CD4-positive, CD25-positive, alpha-beta regulatory T cell (primary cell): ENCODE measurements around the gene HCFC2. TPM values are rescaled to one million over a fixed set of nuclear protein-coding genes. Genes with fewer than 3 reads are reported as not detected.
A peak's percentile ranks its signal among the peaks of the same experiment; 100 is the strongest.

Experiments used
- ATAC-seq, 2 donors: fragments of 150-1000 bp; cut with Tn5 transposase; one replicate each; pipeline ENCODE4 v1.10.0; 2021; ENCODE audit warnings: low read depth in 2 of 2, moderate number of reproducible peaks in 2 of 2, moderate library complexity in 1 of 2
- DNase-seq, 3 donors: peaks; one replicate each; pipeline versions ENCODE4 v3.0.0 to v3.0.0-alpha.2; 2012 to 2022; ENCODE audit warnings: mixed read lengths in 1 of 3
- H3K27ac ChIP-seq: one replicate; pipeline ENCODE4 v1.7.0; 2013; ENCODE audit warnings: mild to moderate bottlenecking, low read length; ENCODE audit not compliant: insufficient read depth, poor library complexity, severe bottlenecking
- H3K27me3 ChIP-seq: one replicate; pipeline ENCODE4 v1.7.0; 2013; ENCODE audit warnings: low read length; ENCODE audit not compliant: control insufficient read depth, insufficient read depth
- H3K36me3 ChIP-seq: one replicate; pipeline ENCODE4 v1.7.0; 2013; ENCODE audit warnings: mild to moderate bottlenecking, low read length, moderate library complexity; ENCODE audit not compliant: control insufficient read depth, insufficient read depth
- H3K4me1 ChIP-seq: 2 replicates; pipeline ENCODE4 v1.7.0; 2013; ENCODE audit warnings: mild to moderate bottlenecking, low read length; ENCODE audit not compliant: insufficient read depth, control insufficient read depth, poor library complexity, severe bottlenecking
- H3K4me3 ChIP-seq: one replicate; pipeline ENCODE4 v1.7.0; 2013; ENCODE audit warnings: low read depth, mild to moderate bottlenecking, low read length, moderate library complexity
- H3K9me3 ChIP-seq, 2 experiments: 1 replicate in 1 of 2; 2 replicates in 1 of 2; pipeline ENCODE4 v1.7.0; 2013; ENCODE audit warnings: low read length in 2 of 2, mild to moderate bottlenecking in 1 of 2, moderate library complexity in 1 of 2; ENCODE audit not compliant: control insufficient read depth in 2 of 2
- H3K27ac Mint-ChIP-seq, 3 donors: one replicate each; pipeline ENCODE4 v1.8.0; 2020 to 2022; ENCODE audit warnings: mild to moderate bottlenecking in 3 of 3, mixed read lengths in 3 of 3, moderate library complexity in 2 of 3
- H3K27me3 Mint-ChIP-seq: one replicate; pipeline ENCODE4 v1.8.0; 2022; ENCODE audit warnings: mild to moderate bottlenecking, mixed read lengths
- H3K36me3 Mint-ChIP-seq: one replicate; pipeline ENCODE4 v1.8.0; 2020; ENCODE audit warnings: mixed read lengths
- H3K4me1 Mint-ChIP-seq, 4 donors: one replicate each; pipeline ENCODE4 v1.8.0; 2020 to 2022; ENCODE audit warnings: mixed read lengths in 4 of 4, mild to moderate bottlenecking in 1 of 4
- H3K4me3 Mint-ChIP-seq, 4 donors: one replicate each; pipeline ENCODE4 v1.8.0; 2020 to 2022; ENCODE audit warnings: mild to moderate bottlenecking in 4 of 4, mixed read lengths in 4 of 4, moderate library complexity in 3 of 4
- H3K9me3 Mint-ChIP-seq, 7 donors: one replicate each; pipeline ENCODE4 v1.8.0; 2020 to 2022; ENCODE audit warnings: mixed read lengths in 7 of 7, mild to moderate bottlenecking in 3 of 7, moderate library complexity in 2 of 7
- polyA plus RNA-seq, 4 donors: library from polyadenylated mRNA; unstranded; fragments of 300-500 nt; fragmentation: Illumina TruSeq; gene quantifications; one replicate each; pipeline ENCODE4 v1.2.3, GENCODE V29; 2021
- total RNA-seq: library from RNA; stranded (reverse); gene quantifications from one replicate; pipeline ENCODE4 v1.2.3, GENCODE V29; 2022

HCFC2 gene
- total and polyA plus RNA-seq, 5 donors from 2014 or later = 5.1 to 14.9 (median 8.0) TPM

- H3K4me1 Mint-ChIP-seq = peaks cover 15 to 21% (median 19%) of the 10 kb centered on the region in 4 donors
- Histone ChIP-seq H3K27ac (no peak overlapping the region), H3K9me3 (no peaks in the 10 kb centered on the region), H3K36me3 (peaks cover 72% of the 10 kb centered on the region), H3K4me3 (no peak overlapping the region), H3K27me3 (no peaks in the 10 kb centered on the region), H3K4me1 (peaks cover under 1% of the 10 kb centered on the region)
- no peaks in the 10 kb centered on the region for H3K27me3 Mint-ChIP-seq
- DNase-seq (no peak), ATAC-seq (no peak)
- no peak overlapping the region for H3K4me3 Mint-ChIP-seq
- H3K27ac Mint-ChIP-seq = peak overlapping the region in 2 of 3 donors; percentile 45 to 62
- no peaks in the 10 kb centered on the region for H3K9me3 Mint-ChIP-seq
- peaks cover 41% of the 10 kb centered on the region for H3K36me3 Mint-ChIP-seq
Observed at GRCh38 chr12:104126548-104126947, 62.2 kb downstream of the HCFC2 start.

- no peak overlapping the region for H3K4me3 Mint-ChIP-seq
- no peak overlapping the region for H3K27ac Mint-ChIP-seq
- DNase-seq (no peak), ATAC-seq (no peak)
- H3K27me3 Mint-ChIP-seq = no peaks in the 10 kb centered on the region
- peaks cover 34% of the 10 kb centered on the region for H3K36me3 Mint-ChIP-seq
- no peaks in the 10 kb centered on the region for H3K9me3 ChIP-seq
- H3K4me3 ChIP-seq = no peak overlapping the region
- H3K27me3 ChIP-seq = no peaks in the 10 kb centered on the region
- peaks cover 4% of the 10 kb centered on the region for H3K4me1 ChIP-seq
- H3K9me3 Mint-ChIP-seq = no peaks in the 10 kb centered on the region
- no peak overlapping the region for H3K27ac ChIP-seq
- H3K36me3 ChIP-seq = peaks cover 64% of the 10 kb centered on the region
- peaks cover 22 to 34% (median 23%) of the 10 kb centered on the region in 4 donors for H3K4me1 Mint-ChIP-seq
Observed at GRCh38 chr12:104130760-104131159, 66.4 kb downstream of the HCFC2 start.

- no peak for ATAC-seq
- H3K27ac Mint-ChIP-seq = no peak overlapping the region
- Histone ChIP-seq H3K27ac (no peak overlapping the region), H3K36me3 (peaks cover 55% of the 10 kb centered on the region), H3K4me1 (peaks cover 12% of the 10 kb centered on the region), H3K27me3 (no peaks in the 10 kb centered on the region), H3K4me3 (no peak overlapping the region), H3K9me3 (no peaks in the 10 kb centered on the region)
- no peaks in the 10 kb centered on the region for H3K27me3 Mint-ChIP-seq
- no peak overlapping the region for H3K4me3 Mint-ChIP-seq
- no peak for DNase-seq
- peaks cover 26% of the 10 kb centered on the region for H3K36me3 Mint-ChIP-seq
- peaks cover 22 to 42% (median 26%) of the 10 kb centered on the region in 4 donors for H3K4me1 Mint-ChIP-seq
- no peaks in the 10 kb centered on the region for H3K9me3 Mint-ChIP-seq
Observed at GRCh38 chr12:104131609-104132008, 67.3 kb downstream of the HCFC2 start.

- DNase-seq = no peak
- peak overlapping the region in 2 of 4 donors; percentile 10 to 39 for H3K4me3 Mint-ChIP-seq
- no peak for ATAC-seq
- H3K27ac ChIP-seq = no peak overlapping the region
- peaks cover 18% of the 10 kb centered on the region for H3K4me1 ChIP-seq
- H3K27me3 Mint-ChIP-seq = no peaks in the 10 kb centered on the region
- no peaks in the 10 kb centered on the region for H3K9me3 Mint-ChIP-seq
- H3K36me3 ChIP-seq = peaks cover 48% of the 10 kb centered on the region
- peaks cover 23 to 49% (median 31%) of the 10 kb centered on the region in 4 donors for H3K4me1 Mint-ChIP-seq
- peaks cover 26% of the 10 kb centered on the region for H3K36me3 Mint-ChIP-seq
- H3K9me3 ChIP-seq = no peaks in the 10 kb centered on the region
- H3K4me3 ChIP-seq = no peak overlapping the region
- H3K27me3 ChIP-seq = no peaks in the 10 kb centered on the region
- peak overlapping the region; percentile 50 to 77 (median 52) for H3K27ac Mint-ChIP-seq
Observed at GRCh38 chr12:104132351-104132956, 68.1 kb downstream of the HCFC2 start.

GRCh38 chr12:104133321-104133720, 69.0 kb downstream of the HCFC2 start:
- no peaks in the 10 kb centered on the region for H3K9me3 ChIP-seq
- Mint-ChIP-seq H3K4me3 (no peak overlapping the region), H3K27ac (no peak overlapping the region), H3K4me1 (peaks cover 19 to 49% (median 31%) of the 10 kb centered on the region in 4 donors), H3K9me3 (no peaks in the 10 kb centered on the region), H3K36me3 (peaks cover 20% of the 10 kb centered on the region), H3K27me3 (no peaks in the 10 kb centered on the region)
- no peak for DNase-seq
- no peak overlapping the region for H3K27ac ChIP-seq
- no peaks in the 10 kb centered on the region for H3K27me3 ChIP-seq
- peaks cover 40% of the 10 kb centered on the region for H3K36me3 ChIP-seq
- no peak for ATAC-seq
- no peak overlapping the region for H3K4me3 ChIP-seq
- H3K4me1 ChIP-seq = peaks cover 20% of the 10 kb centered on the region

GRCh38 chr12:104133866-104134265, 69.5 kb downstream of the HCFC2 start:
- Mint-ChIP-seq H3K27ac (no peak overlapping the region), H3K4me3 (no peak overlapping the region), H3K36me3 (peaks cover 17% of the 10 kb centered on the region), H3K27me3 (no peaks in the 10 kb centered on the region), H3K9me3 (no peaks in the 10 kb centered on the region), H3K4me1 (peaks cover 19 to 49% (median 31%) of the 10 kb centered on the region in 4 donors)
- no peak overlapping the region for H3K27ac ChIP-seq
- H3K4me1 ChIP-seq = peaks cover 24% of the 10 kb centered on the region
- H3K27me3 ChIP-seq = no peaks in the 10 kb centered on the region
- DNase-seq (no peak), ATAC-seq (no peak)
- no peaks in the 10 kb centered on the region for H3K9me3 ChIP-seq
- H3K4me3 ChIP-seq = no peak overlapping the region
- peaks cover 38% of the 10 kb centered on the region for H3K36me3 ChIP-seq

- Histone ChIP-seq H3K4me3 (no peak overlapping the region), H3K27me3 (no peaks in the 10 kb centered on the region), H3K9me3 (no peaks in the 10 kb centered on the region), H3K27ac (no peak overlapping the region), H3K36me3 (peaks cover 29% of the 10 kb centered on the region), H3K4me1 (peaks cover 24% of the 10 kb centered on the region)
- no peaks in the 10 kb centered on the region for H3K27me3 Mint-ChIP-seq
- H3K27ac Mint-ChIP-seq = no peak overlapping the region
- no peaks in the 10 kb centered on the region for H3K9me3 Mint-ChIP-seq
- no peak overlapping the region for H3K4me3 Mint-ChIP-seq
- peaks cover 18 to 43% (median 25%) of the 10 kb centered on the region in 4 donors for H3K4me1 Mint-ChIP-seq
- peaks cover 11% of the 10 kb centered on the region for H3K36me3 Mint-ChIP-seq
- DNase-seq = no peak
- ATAC-seq = no peak
Observed at GRCh38 chr12:104134882-104135281, 70.6 kb downstream of the HCFC2 start.

GRCh38 chr12:104136577-104136976, 72.2 kb downstream of the HCFC2 start:
- peaks cover 8% of the 10 kb centered on the region for H3K27me3 Mint-ChIP-seq
- peaks cover 27% of the 10 kb centered on the region for H3K36me3 ChIP-seq
- H3K27ac Mint-ChIP-seq = peak overlapping the region; percentile 91 to 95 (median 91)
- H3K9me3 ChIP-seq = no peaks in the 10 kb centered on the region
- H3K9me3 Mint-ChIP-seq = no peaks in the 10 kb centered on the region
- ATAC-seq (no peak), DNase-seq (peak in 1 of 3 donors; percentile 5)
- no peak overlapping the region for H3K27ac ChIP-seq
- peak overlapping the region in 3 of 4 donors; percentile 92 to 95 (median 93) for H3K4me3 Mint-ChIP-seq
- H3K36me3 Mint-ChIP-seq = peaks cover 7% of the 10 kb centered on the region
- H3K4me3 ChIP-seq = peak overlapping the region; percentile 90
- H3K27me3 ChIP-seq = no peaks in the 10 kb centered on the region
- H3K4me1 ChIP-seq = peaks cover 23% of the 10 kb centered on the region
- H3K4me1 Mint-ChIP-seq = peaks cover 12 to 32% (median 17%) of the 10 kb centered on the region in 4 donors
